DND-41 (cell line): ENCODE data around the gene ABCC4.

Experiments used
- CTCF ChIP-seq: IDR thresholded peaks from 2 replicates; pipeline ENCODE4 v1.5.1; 2012; ENCODE audit warnings: borderline replicate concordance, low read length, moderate library complexity, mild to moderate bottlenecking; ENCODE audit not compliant: poor library complexity, severe bottlenecking; ENCODE audit errors: extremely low read depth
- EZH2 ChIP-seq: IDR thresholded peaks from 3 replicates; pipeline ENCODE4 v1.6.1; 2012; ENCODE audit warnings: borderline replicate concordance, low read depth, mild to moderate bottlenecking, moderate library complexity, low read length, inconsistent platforms; ENCODE audit not compliant: severe bottlenecking

GRCh38 chr13:94978516-94978915 lies 322.7 kb downstream of the ABCC4 start:
- no peak for TF ChIP-seq CTCF
- TF ChIP-seq EZH2, result no peak
